ENCODE measurements around the gene ACAD9. TPM values are rescaled to one million over a fixed set of nuclear protein-coding genes. Genes with fewer than 3 reads are reported as not detected.
A peak's percentile ranks its signal among the peaks of the same experiment; 100 is the strongest.

The ACAD9 gene
- total and polyA plus RNA-seq, 2 of the 13 experiments (the other 11 are each of a cell fraction or from before 2014, with no cell fraction given): 15.3 to 38.2 TPM

DNA sequence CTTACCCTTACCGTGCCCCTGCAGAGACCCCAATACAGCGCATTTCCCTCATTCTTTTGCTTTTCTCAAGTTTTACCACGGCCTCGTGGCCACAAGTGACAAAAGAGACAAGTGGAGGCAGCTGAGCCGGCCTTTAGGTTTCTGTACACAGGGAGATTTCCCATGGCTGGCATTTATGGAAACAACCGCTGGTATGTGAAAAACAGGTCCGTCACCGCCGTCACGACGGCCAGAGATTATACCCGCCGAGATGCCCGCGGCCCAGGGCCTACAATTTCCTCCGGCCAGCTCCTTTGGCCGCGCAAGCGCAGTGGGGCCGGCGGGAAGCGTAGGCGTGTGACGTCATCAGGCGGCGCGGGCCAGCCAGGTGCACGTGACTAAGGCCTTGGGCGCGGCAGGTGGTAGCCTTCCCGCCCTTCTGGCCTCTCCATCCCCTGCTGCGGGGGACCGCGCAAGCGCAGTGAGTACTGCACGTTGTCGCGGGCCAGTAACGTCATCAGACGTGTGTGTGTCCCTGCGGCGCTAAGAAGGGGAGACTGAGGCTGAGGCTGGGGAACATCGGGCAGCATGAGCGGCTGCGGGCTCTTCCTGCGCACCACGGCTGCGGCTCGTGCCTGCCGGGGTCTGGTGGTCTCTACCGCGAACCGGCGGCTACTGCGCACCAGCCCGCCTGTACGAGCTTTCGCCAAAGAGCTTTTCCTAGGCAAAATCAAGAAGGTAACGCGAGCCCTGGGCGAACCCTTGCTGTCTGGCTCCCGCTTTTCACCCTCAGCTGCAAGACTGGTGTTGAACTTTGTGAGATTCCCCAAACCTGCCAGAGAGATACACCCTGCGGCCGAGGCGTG, at the start of gene ACAD9 (continued):
- TF ChIP-seq POGK (CRISPR knock-in tag; conservative IDR thresholded peaks at IDR 0.05): peak; percentile 93
- peak; percentile 95 for TF ChIP-seq ZNF335 (CRISPR knock-in tag; IDR thresholded peaks at IDR 0.05)
- TF ChIP-seq HDAC1 (CRISPR knock-in tag; IDR thresholded peaks at IDR 0.05): peak; percentile 97
- TF ChIP-seq ZNF841 (CRISPR knock-in tag; IDR thresholded peaks at IDR 0.05; ENCODE audit: borderline replicate concordance): peak; percentile 53; the same call in 1 of the 2 replicates
- TF ChIP-seq ZNF253 (CRISPR knock-in tag; IDR thresholded peaks at IDR 0.05; ENCODE audit: borderline replicate concordance): peak; percentile 92; the same call in 1 of the 2 replicates
- TF ChIP-seq, protein P1, sequence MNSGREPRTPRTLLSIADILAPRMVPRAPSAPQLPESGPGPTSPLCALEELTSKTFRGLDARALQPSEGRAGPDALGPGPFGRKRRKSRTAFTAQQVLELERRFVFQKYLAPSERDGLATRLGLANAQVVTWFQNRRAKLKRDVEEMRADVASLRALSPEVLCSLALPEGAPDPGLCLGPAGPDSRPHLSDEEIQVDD (CRISPR knock-in tag; IDR thresholded peaks at IDR 0.05; ENCODE audit: borderline replicate concordance): peak; percentile 92; the same call in 1 of the 2 replicates
- TF ChIP-seq ZNF703 (CRISPR knock-in tag; IDR thresholded peaks at IDR 0.05; ENCODE audit: borderline replicate concordance): peak; percentile 46; the same call in 1 of the 2 replicates
- no peak for TF ChIP-seq JDP2 (CRISPR knock-in tag; IDR thresholded peaks at IDR 0.05; ENCODE audit: borderline replicate concordance)
- TF ChIP-seq PAX8 (CRISPR knock-in tag; IDR thresholded peaks at IDR 0.05; ENCODE audit: borderline replicate concordance): peak; percentile 97; the same call in 1 of the 2 replicates
- peak; percentile 98 for TF ChIP-seq ZFX (CRISPR knock-in tag; IDR thresholded peaks at IDR 0.05; ENCODE audit: low read depth)
- TF ChIP-seq, protein P2, sequence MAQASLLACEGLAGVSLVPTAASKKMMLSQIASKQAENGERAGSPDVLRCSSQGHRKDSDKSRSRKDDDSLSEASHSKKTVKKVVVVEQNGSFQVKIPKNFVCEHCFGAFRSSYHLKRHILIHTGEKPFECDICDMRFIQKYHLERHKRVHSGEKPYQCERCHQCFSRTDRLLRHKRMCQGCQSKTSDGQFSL (CRISPR knock-in tag; IDR thresholded peaks at IDR 0.05): no peak
- TF ChIP-seq MAFK (conservative IDR thresholded peaks at IDR 0.05 in 1 of 2, IDR thresholded peaks at IDR 0.05 in 1 of 2; ENCODE audit: low read length in 2 of 2): no peak
- TF ChIP-seq RXRB (CRISPR knock-in tag; IDR thresholded peaks at IDR 0.05; ENCODE audit: borderline replicate concordance): peak; percentile 71; the same call in 1 of the 2 replicates
- no peak; the same call in 1 of the 2 replicates for TF ChIP-seq ZNF569 (CRISPR knock-in tag; IDR thresholded peaks at IDR 0.05; ENCODE audit: borderline replicate concordance)
- TF ChIP-seq ZNF30 (CRISPR knock-in tag; IDR thresholded peaks at IDR 0.05): 0 out of 2 replicates have a peak, but pooled peaks have one; percentile 62
- TF ChIP-seq ZMYM4 (CRISPR knock-in tag; IDR thresholded peaks at IDR 0.05): peak; percentile 95
- TF ChIP-seq ZNF503 (CRISPR knock-in tag; IDR thresholded peaks at IDR 0.05): peak; percentile 62; the same call in 1 of the 2 replicates
- peak; percentile 89; the same call in 1 of the 2 replicates for TF ChIP-seq ZNF619 (CRISPR knock-in tag; IDR thresholded peaks at IDR 0.05)

Data from HepG2 (cell line).